NOMO-1 (cell line): ENCODE results near the gene PLRG1.
"Not testable (repeated sequence)": the region's sequence is repeated elsewhere in the genome, so short reads cannot be mapped to it uniquely, and the experiment has no call there.

Experiments
- DNase-seq, 2 experiments: peaks; one replicate each; lab custom pipeline; 2025; ENCODE audit not compliant: unreplicated experiment in 2 of 2; lab: John Stamatoyannopoulos, UW

Gene PLRG1

GRCh38 chr4:154549894-154550790 is at the start of gene PLRG1:
Gene PLRG1, minus strand, starts transcription at chr4:154550400. Its CDS starts 92 bp downstream, at chr4:154550308.
- DNase-seq: peak; percentile 91 to 94

DNA sequence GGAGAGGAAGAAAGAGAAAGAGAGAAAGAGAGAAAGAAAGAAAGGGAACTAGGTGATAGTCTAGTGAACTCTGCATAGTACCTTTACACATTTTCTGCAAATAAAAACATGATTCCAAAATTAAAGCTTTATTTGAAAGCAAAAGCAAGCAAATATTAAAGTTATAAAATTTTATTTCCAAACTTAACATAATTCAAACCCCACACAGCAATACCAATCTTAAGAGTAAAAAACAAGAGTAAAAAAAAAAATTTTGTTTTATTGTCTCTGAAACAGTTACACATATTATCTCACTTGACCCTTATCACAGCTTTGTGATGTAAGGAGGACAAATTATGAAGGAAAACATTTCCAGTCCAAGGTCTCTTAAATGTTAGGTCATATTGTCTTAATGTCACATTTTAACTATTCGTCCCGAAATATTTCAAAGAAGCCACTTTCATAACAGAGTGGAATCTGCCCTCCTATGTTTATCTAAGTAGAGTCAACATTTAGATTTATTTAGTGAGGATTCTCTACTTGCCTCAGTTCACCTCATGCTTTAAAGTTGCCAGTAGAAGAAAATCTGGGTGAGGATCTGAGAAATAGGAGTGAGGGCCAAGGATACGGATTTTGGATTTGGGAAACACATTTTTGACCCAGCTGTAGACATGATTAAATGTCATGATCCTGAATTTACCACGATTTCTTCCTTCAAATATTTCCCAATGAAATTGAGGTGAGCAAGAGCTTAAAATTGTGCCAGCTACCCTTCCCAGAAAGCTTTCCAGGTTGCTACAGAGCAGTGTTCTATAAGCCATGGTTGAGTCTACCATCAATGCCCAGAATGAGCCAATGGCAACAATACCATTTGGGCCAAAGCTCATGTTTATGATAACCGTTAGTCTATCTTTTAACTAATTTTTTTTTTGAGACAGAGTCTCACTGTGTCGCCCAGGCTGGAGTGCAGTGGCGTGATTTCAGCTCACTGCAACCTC is 47.9 kb upstream of the PLRG1 start:
- no peak for DNase-seq

DNA sequence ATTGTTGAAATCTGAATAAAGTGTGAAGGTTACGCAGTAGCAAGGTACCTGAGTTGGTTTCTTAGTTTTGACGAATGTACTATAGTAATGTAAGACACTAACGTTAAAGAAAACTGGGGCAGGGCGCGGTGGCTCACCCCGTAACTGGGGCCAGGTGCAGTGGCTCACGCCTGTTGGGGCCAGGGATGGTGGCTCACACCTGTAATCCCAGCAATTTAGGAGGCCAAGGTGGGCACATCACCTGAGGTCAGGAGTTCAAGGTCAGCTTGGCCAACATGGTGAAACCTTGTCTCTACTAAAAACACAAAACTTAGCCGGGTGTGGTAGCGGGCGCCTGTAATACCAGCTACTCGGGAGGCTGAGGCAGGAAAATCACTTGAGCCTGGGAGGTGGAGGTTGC is 47.1 kb upstream of the PLRG1 start:
- not testable (repeated sequence) for DNase-seq

GRCh38 chr4:154595807-154596206 is 45.6 kb upstream of the PLRG1 start:
- DNase-seq: no peak

DNA sequence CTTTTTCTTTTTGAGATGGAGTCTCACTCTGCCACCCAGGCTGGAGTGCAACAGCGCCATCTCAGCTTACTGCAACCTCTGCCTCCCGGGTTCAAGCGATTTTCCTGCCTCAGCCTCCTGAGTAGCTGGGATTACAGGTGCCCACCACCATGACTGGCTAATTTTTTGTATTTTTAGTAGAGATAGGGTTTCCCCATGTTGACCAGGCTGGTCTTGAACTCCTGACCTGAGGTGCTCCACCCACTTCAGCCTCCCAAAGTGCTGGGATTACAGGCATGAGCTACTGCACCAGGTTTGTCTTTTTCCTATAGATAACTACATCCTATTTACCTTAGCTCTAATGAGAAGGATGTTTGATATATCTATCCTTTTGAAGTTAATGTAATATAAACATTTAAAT is 44.1 kb upstream of the PLRG1 start:
- DNase-seq: not testable (repeated sequence)

GRCh38 chr4:154593868-154594267 is 43.7 kb upstream of the PLRG1 start:
- no peak for DNase-seq

DNA sequence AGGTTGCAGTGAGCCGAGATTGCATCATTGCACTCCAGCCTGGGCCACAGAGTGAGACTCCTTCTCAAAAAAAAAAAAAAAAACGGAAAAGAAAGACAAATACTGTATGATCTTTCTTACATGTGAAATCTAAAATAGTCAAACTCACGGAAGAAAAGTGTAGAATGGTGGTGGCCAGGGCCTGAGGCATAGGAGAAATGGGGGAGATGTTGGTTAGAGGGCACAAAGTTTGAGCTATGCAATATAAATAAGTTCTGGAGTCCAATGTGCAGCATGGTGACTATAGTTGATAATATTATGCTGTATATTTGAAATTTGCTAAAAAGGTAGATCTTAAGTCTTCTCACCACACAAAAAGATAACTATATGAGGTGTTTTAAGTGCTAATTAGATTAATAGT is 41.7 kb upstream of the PLRG1 start:
- DNase-seq: no peak

GRCh38 chr4:154590329-154591006 is 40.3 kb upstream of the PLRG1 start, which contains the start of gene FGA:
Gene FGA, minus strand, starts transcription at chr4:154590742. Its CDS starts 55 bp downstream, at chr4:154590687.
- DNase-seq: no peak

DNA sequence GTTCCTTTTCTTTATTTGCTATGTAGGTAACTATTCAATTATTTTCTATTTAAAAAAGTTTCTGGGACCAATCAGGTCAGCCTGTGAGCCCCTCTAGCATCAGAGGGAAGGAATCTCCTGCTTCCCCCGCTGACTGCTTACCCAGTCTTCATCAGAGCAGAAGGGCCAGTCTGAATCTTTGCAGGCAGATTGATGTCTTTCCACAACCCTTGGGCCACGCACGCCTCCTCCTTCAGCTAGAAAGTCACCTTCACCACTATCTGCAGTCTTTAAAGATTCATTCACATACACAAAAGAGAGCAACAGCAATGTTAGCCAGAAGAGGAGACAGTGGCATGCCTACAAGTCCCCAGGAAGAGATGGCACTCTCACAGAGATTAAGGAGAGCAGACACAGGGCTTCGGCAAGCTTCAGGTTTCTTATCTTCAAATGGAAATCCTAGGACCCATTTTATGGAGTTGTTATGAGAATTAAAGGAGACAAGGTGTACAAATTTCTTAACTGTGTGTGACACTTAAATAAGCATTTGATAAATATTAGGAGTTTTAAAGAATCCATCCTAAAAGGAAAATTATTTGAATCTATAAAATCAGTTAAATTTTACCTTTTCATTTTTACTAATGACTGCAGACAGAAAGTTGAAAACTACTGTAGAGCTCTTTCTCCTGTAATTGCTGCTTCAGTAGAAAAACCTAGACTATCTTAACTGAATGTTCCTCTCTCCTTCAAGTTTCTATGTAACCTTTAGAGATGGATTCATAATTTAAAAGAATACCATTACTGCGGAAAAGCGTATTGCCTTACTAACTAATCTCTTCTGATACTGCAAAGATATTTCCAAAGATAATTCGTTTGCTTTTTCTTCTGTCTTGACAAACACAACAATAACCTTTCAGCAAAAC is 39.3 kb upstream of the PLRG1 start:
- no peak for DNase-seq

DNA sequence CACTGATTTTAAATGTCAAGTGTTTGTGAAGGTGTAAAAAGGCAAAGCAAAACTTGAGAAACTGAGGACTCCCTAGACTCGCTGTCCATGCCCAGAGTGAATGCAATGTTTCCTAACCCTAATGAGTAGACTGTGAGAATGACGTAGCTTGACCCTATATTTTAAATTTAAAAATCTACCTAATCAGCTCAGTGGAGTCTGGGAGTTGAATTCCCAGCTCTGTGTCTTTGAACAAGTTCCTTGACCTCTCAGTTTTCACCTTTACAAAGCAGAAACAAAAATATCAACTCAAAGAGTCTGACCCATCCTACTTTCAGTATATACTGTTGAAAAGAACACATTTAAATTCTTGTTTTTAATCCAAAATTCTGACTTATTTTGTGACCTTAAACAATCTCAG is 38.0 kb upstream of the PLRG1 start:
- no peak for DNase-seq

GRCh38 chr4:154586296-154587033 is 36.3 kb upstream of the PLRG1 start:
- peak in 1 of 2 experiments; percentile 15 for DNase-seq

DNA sequence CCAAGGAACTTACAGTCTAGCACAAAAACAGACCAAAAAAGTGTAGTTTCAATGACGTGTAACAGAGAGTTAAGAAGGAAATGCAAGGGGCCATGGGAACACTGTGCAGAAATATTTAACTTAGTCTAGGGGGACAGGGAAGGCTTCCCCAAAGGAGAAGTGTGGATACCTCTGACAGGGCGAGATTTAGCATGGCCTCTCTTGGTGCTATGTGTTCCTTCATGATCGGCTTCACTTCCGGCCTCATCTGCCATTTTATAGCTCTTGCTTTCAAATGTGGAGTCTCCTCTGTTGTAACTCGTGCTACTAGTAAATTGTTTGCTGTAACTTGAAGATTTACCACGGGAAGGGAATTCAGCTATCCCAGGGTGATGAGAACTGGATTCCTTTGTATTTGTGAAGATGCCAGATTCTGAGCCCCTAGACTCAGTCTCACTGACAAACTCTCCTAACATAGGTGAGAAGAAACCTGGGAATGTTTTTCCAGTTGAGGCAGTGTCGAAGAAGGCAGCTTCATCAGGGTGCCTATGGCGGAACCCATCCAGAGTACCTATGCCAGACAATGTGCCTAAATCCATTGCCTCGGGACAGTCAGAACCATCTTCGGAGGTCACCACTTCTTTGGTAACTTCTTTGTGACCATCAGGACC is 35.3 kb upstream of the PLRG1 start:
- DNase-seq: no peak

DNA sequence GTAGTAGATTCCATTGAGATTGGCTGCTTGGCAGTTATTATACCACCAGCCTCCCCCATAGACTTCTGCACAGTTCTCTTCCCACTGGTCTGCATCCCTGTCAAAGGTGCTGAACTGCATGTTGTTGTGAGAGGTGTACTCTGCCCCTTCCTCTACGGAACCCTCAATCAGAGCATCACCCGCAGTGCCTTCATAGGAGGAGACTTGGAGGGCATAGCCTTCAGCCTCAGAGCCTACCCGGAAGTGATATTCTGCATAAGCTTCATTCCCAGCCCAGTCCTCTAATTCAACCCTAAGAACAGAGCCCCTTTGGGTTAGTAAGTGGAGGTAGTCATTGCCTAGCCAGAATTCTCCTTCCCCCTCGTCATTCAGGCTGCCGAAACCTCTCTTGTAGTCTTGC is 34.1 kb upstream of the PLRG1 start:
- DNase-seq: no peak

DNA sequence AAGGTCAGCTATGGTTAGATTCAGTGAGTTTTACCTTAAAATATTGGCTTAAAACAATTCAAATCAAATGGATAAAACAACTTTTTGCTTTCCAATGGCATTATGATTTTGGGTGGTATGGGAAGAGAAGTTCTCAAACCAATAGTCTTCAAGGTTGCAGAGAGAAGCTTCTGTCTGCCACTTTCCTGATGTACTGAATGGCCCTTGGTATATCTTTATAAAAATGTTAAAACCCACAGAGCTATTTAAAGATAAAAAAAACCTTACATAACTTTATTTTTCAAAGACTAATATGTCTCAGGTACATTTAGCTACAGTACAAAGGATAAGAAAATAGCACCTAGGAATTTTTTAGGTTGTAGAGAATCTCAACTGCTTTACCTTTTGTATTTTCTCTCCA is 33.5 kb upstream of the PLRG1 start:
- DNase-seq: no peak

- no peak for DNase-seq
Observed at GRCh38 chr4:154583230-154583629, 33.0 kb upstream of the PLRG1 start.

- DNase-seq: no peak
Observed at GRCh38 chr4:154582723-154583122, 32.5 kb upstream of the PLRG1 start.

GRCh38 chr4:154579927-154580326 is 29.7 kb upstream of the PLRG1 start:
- no peak for DNase-seq

GRCh38 chr4:154578919-154579318 is 28.7 kb upstream of the PLRG1 start:
- DNase-seq: no peak

DNA sequence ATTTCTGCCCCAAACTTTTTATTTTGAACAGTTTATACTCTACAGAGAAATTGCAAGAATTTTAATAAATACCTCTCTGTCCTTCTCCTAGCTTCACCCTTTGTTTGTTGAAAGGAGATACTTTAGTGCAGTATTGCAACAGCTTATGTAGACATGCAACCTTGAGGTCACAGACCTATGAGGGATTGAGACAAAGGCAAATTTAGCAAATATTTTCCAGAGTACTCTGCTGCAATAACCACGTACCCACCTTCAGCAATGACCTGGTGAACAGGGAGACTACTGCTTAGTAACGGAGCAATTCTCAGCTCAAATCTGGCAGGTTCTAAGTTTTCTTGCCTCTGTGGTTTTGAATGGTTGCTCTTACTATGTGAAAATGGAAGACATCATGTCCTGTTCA is 27.1 kb upstream of the PLRG1 start:
- no peak for DNase-seq
